GM21528 (cell line): ENCODE data around the gene AKT3.
A peak's percentile ranks its signal among the peaks of the same experiment; 100 is the strongest.
"Not testable (repeated sequence)": the region's sequence is repeated elsewhere in the genome, so short reads cannot be mapped to it uniquely, and the experiment has no call there.

Experiments used
- ATAC-seq: cut with Tn5 transposase; IDR thresholded peaks from one replicate; pipeline ENCODE4 v1.9.1; 2021; ENCODE audit warnings: mild to moderate bottlenecking, moderate library complexity; ENCODE audit not compliant: unreplicated experiment, low FRiP score

The AKT3 gene

DNA sequence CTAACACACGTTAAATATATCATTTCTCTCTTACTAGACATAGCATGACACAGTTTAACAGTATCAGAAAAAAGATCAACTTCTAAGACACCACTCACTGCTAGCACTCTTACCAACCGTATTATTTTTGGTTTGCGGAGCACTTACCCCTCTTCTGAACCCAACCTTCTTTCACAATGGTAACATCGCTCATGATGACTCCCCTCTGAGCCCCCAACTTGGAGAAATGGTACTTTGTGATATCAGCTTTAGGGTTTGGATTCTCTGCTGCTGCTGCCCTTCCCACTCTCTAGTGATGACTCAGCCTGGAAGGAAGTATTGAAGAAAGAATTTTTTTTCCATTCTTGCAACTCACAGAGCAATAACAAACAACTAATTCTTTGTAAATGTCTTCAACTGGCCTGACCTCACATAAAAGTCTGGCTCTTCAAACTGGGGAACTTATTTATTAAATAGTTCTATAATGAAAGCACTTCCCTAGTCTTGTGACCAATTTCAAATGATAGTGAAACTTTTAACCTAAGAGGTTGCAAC is 7.0 kb downstream of the AKT3 start:
- ATAC-seq: no peak

DNA sequence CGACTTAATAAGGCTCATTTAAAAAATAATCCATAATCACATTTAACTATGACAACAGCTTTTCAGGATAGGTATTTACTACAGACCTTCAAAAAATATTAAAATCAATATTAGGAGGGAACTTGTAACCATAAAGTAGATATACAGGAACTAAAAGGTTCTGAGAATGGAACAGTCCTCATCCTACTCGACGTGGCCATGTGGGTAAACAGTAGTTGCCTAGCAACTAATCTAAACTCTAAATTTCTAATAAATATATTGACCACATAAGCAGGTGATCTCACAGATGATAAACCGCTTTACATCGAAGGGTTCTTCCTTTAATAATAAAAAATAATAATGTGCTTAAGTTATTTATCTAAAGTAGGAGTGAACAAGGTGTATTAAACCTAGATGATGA is 7.9 kb downstream of the AKT3 start:
- ATAC-seq: no peak

- no peak for ATAC-seq
These were observed 8.5 kb downstream of the AKT3 start for GRCh38 chr1:243841507-243841906.

- peak; percentile 71 for ATAC-seq
These were observed 12.0 kb downstream of the AKT3 start for GRCh38 chr1:243837907-243838535.

DNA sequence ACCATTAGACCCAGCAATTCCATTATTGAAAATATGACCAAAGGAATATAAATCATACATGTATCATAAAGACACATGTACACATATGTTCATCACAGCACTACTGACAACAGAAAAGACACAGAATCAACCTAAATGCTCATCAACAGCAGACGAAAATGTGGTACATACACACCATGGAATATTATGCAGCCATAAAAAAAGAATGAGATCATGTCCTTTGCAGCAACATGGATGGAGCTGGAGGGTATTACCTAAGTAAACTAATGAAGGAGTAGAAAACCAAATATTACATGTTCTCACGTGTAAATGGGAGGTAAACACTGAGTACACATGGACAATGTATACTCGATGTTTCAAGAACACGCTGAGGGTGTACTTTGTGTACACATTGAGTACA is 15.9 kb downstream of the AKT3 start:
- no peak for ATAC-seq

DNA sequence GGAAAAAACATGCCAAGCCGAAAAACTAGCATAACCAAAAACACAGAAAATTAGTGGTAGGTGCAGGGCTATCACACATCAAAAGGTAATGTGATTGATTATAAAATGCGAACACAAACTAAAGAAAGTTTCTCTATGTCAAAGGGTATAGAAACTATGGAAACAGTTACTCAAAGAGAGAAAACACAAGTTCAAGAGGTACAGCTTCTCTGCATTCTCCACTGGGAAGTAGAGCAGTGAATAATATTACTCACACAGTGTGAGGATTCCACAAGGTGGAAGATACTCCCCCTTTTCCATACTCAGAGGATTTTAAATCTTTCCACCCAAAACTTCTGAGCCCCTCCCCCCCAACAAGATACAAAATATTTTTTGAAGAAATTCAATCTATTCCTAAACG is 18.6 kb downstream of the AKT3 start:
- no peak for ATAC-seq

- no peak for ATAC-seq
These were observed 22.8 kb downstream of the AKT3 start for GRCh38 chr1:243827206-243827605.

DNA sequence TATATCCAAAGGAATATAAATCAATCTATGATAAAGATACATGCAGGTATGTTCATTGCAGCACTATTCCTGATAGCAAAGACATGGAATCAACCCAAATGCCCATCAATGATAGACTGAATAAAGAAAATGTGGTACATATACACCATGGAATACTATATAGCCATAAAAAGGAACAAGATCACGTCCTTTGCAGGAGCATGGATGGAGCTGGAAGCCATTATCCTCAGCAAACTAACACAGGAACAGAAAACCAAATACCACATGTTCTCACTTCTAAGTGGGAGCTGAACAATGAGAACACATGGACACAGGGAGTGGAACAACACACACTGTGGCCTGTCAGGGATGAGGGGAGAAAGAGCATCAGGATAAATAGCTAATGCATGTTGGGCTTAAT is 25.1 kb downstream of the AKT3 start:
- not testable (repeated sequence) for ATAC-seq

DNA sequence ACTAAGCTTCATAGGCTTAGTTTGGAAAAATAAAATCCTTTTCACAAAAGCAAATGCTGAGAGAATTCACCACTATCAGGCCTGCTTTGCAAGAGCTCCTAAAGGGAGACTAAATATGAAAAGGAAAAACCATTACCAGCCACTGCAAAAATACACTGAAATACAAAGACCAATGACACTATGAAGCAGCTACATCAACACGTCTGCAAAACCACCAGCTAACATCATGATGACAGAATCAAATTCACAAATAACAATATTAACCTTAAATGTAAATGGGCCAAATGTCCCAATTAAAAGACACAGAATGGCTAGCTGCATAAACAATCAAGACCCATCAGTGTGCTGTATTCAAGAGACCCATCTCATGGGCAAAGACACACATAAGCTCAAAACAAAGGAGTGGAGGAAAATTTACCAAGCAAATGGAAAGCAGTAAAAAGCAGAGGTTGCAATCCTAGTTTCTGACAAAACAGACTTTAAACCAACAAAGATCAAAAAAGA is 28.8 kb downstream of the AKT3 start:
- no peak for ATAC-seq

DNA sequence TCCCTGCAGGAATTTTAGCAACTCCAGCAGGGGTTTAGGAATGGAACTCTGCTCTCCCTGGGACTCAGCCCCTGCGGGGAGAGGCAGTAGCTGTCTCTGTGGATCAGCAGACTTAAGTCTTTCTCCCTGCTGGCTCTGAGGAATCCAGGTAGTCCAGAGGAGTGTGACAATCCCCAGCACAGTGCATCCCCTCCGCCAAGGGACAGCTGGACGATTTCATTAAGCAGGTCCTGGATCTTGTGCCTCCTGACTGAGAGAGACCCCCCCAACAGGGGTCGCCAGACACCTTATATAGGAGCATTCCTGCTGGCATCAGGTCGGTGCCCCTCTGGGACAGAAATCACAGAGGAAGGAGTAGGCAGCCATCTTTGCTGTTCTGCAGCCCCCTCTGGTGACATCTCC is 30.6 kb downstream of the AKT3 start:
- no peak for ATAC-seq

DNA sequence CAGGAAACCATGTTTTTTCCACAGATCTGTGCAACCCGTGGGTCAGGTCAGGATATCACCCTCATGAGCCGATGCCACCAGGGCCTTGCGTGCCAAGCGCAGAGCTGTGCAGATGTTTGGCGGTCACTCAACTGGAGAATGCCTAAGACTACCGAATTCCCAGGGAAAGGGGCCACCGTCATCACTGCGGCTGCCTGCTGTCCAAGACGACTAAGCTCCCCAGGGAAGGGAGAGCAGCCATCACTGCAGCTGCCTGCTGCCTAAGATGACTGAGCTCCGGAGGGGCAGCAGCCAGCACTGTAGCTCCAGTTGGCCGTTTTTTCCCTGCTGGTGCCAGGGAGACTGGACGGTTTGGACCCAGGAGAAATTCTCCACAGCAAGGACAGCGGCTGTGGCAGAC is 31.1 kb downstream of the AKT3 start:
- no peak for ATAC-seq

- ATAC-seq: no peak
These were observed 35.3 kb downstream of the AKT3 start for GRCh38 chr1:243814718-243815117.

DNA sequence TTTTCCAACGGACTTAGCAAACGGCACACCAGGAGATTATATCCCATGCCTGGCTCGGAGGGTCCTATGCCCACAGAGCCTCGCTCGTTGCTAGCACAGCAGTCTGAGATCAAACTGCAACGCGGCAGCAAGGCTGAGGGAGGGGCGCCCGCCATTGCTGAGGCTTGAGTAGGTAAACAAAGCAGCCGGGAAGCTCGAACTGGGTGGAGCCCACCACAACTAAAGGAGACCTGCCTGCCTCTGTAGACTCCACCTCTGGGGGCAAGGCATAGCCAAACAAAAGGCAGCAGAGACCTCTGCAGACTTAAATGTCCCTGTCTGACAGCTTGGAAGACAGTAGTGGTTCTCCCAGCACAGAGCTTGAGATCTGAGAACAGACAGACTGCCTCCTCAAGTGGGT is 42.7 kb downstream of the AKT3 start:
- ATAC-seq: not testable (repeated sequence)

GRCh38 chr1:243806310-243806709 is 43.7 kb downstream of the AKT3 start:
- ATAC-seq: no peak

DNA sequence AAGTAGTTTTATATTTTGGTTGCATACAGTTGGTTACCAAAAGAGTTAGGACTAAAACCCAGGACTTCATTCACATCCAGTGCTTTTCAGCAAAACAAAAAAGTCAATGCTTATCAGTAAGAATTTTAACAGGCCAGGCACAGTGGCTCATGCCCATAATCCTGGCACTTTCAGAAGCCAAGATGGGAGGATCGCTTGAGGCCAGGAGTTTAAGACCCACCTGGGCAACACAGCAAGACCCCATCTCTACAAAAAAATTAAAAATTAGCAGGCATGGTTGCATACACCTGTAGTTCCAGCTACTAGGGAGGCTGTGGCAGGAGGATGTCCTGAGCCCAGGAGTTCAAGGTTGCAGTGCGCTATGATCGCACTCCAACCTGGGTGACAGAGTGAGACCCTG is 47.3 kb downstream of the AKT3 start:
- ATAC-seq: no peak

GRCh38 chr1:243801378-243801777 is 48.7 kb downstream of the AKT3 start:
- no peak for ATAC-seq

- ATAC-seq: no peak
These were observed 50.1 kb downstream of the AKT3 start for GRCh38 chr1:243799908-243800307.

GRCh38 chr1:243798726-243799125 is 51.3 kb downstream of the AKT3 start:
- ATAC-seq: no peak

DNA sequence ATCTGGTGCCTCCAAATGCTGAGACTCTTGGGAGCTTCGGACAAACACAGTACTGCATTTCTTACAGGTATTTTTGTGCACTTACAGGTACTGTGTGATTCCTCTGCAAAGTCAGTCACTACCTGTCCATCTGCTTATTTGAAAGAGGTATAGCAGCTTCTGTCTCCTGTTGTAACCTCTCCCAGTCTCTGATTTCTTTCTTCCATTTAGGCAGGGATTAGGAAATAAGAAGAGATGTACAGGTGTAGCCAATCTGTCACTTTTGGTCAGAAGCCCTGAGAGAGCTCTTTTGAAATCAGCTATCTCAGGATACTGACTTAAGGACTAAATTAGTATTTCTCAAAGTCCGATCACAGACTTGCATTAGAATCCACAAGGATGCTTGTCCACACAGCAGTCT is 54.0 kb downstream of the AKT3 start:
- no peak for ATAC-seq

GRCh38 chr1:243793298-243793697 is 56.7 kb downstream of the AKT3 start:
- ATAC-seq: no peak

DNA sequence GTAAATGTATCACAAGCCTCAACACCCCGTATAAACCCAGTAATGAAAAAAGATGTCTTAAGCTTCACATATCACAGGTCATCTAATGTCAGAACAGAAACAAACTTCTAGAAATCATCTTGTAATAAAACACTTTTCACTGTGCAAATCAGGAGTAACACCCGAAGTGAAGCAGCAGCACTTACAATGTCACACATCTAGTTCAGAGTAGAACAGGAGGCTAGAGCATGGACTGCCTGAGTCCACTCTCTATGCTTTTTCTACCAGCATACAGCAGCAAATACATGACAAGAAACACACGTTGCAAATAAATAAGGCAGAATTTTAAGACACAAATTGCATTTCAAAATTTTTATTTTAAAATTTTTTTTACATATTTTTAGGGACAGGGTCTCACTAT is 57.2 kb downstream of the AKT3 start:
- no peak for ATAC-seq

GRCh38 chr1:243792401-243792800 is 57.6 kb downstream of the AKT3 start:
- no peak for ATAC-seq
